Cardiac muscle cell (in vitro differentiated cells and primary cell): ENCODE results near the gene AGAP1. TPM values are rescaled to one million over a fixed set of nuclear protein-coding genes. Genes with fewer than 3 reads are reported as not detected.

Experiments
- DNase-seq, 2 donors: peaks; one replicate each; pipeline versions ENCODE4 v3.0.0 to v3.0.0-alpha.2; 2010 to 2017; ENCODE audit warnings: low read depth in 1 of 2, low spot score in 1 of 2
- H3K27ac ChIP-seq: fragments of 200-600 bp; sonication (generic); 2 replicates; pipeline ENCODE4 v1.5.1; 2016
- H3K27me3 ChIP-seq: fragments of 200-600 bp; sonication (generic); 2 replicates; pipeline ENCODE4 v1.6.0; 2016; ENCODE audit warnings: control low read depth
- H3K36me3 ChIP-seq: fragments of 200-600 bp; sonication (generic); 2 replicates; pipeline ENCODE4 v1.5.1; 2016; ENCODE audit warnings: control low read depth
- H3K4me1 ChIP-seq: fragments of 200-600 bp; sonication (generic); 2 replicates; pipeline ENCODE4 v1.8.1; 2017; ENCODE audit warnings: low read depth, mild to moderate bottlenecking, mixed run types
- H3K4me3 ChIP-seq: fragments of 200-600 bp; sonication (generic); 2 replicates; pipeline ENCODE4 v1.5.1; 2016; ENCODE audit warnings: mild to moderate bottlenecking
- H3K9me3 ChIP-seq: fragments of 200-600 bp; sonication (generic); 2 replicates; pipeline ENCODE4 v1.5.1; 2017; ENCODE audit warnings: low read depth, mild to moderate bottlenecking, control low read depth
- CTCF ChIP-seq: IDR thresholded peaks from 2 replicates; pipeline ENCODE4 v1.5.1; 2012; ENCODE audit warnings: low read depth, mild to moderate bottlenecking, low read length
- polyA plus RNA-seq: library from polyadenylated mRNA; unstranded; fragments of >200 nt; fragmentation: Nextera tagmentation; extraction: Ambion mirVana; gene quantifications from 2 replicates; pipeline ENCODE4 v1.2.1, GENCODE V29; 2016
- total RNA-seq: library from RNA; depleted of rRNA; stranded (reverse); fragments of >200 nt; gene quantifications from 2 replicates; pipeline ENCODE4 v1.2.3, GENCODE V29; 2016

Gene AGAP1
- total and polyA plus RNA-seq, 2 experiments from 2014 or later = 8.6 to 38.2 TPM

DNA sequence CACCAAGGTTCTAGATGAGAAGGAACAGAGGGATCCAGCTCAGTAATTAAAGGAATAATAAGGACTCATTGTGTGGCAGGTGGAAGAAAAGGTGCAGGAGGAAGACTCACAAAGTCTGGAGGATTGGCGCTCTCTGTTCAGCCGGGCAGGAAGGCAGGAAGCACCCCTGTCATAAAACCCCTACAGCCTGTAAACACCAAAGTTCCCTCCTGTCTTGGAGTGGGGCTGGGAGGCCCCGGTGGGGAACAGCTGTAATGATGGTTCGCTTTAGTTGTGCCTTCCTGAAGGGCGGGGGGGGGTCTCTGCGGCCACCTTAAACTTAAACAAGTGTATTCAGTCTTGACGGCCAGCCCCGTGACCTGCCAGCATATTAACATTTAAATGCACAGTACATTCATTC lies 590.1 kb downstream of the AGAP1 start:
- no peak for DNase-seq
- Histone ChIP-seq H3K4me3 (no peak overlapping the region), H3K36me3 (no peaks in the 10 kb centered on the region), H3K4me1 (peaks cover 17% of the 10 kb centered on the region), H3K27me3 (no peaks in the 10 kb centered on the region), H3K27ac (no peak overlapping the region), H3K9me3 (no peaks in the 10 kb centered on the region)
- no peak for TF ChIP-seq CTCF

DNA sequence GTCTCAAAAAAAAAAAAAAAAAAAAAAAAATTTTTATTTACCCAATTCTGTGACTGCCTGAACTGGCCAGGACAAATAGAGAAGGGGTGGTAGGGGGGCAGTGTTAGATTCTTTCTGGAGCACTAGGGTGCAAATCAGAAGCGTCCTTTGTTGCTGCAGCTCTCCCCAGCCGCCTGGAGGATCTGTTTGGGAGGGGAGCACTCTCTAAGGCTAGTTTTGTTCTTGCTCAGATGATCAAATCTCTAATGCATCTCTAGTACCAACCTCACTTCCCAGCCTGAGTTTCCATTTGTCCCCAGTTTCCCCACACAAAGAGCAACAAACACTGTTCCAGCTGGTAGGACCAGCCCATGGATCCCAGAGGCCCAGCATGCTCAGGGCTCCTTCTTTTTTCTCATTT lies 591.4 kb downstream of the AGAP1 start:
- Histone ChIP-seq H3K27me3 (no peaks in the 10 kb centered on the region), H3K36me3 (no peaks in the 10 kb centered on the region), H3K4me3 (no peak overlapping the region), H3K9me3 (no peaks in the 10 kb centered on the region), H3K4me1 (peaks cover 17% of the 10 kb centered on the region), H3K27ac (no peak overlapping the region)
- no peak for DNase-seq
- TF ChIP-seq CTCF = no peak

- H3K36me3 ChIP-seq = no peaks in the 10 kb centered on the region
- H3K27ac ChIP-seq = no peak overlapping the region
- no peaks in the 10 kb centered on the region for H3K9me3 ChIP-seq
- no peak overlapping the region for H3K4me3 ChIP-seq
- no peak for TF ChIP-seq CTCF
- DNase-seq = peak in 1 of 2 donors; percentile 14
- H3K27me3 ChIP-seq = no peaks in the 10 kb centered on the region
- peaks cover 17% of the 10 kb centered on the region for H3K4me1 ChIP-seq
These were observed 591.8 kb downstream of the AGAP1 start for GRCh38 chr2:236085647-236086046.

- no peaks in the 10 kb centered on the region for H3K9me3 ChIP-seq
- H3K4me1 ChIP-seq = peaks cover 17% of the 10 kb centered on the region
- H3K4me3 ChIP-seq = no peak overlapping the region
- peak in 1 of 2 donors; percentile 22 for DNase-seq
- no peaks in the 10 kb centered on the region for H3K36me3 ChIP-seq
- no peak for TF ChIP-seq CTCF
- no peaks in the 10 kb centered on the region for H3K27me3 ChIP-seq
- H3K27ac ChIP-seq = no peak overlapping the region
These were observed 592.6 kb downstream of the AGAP1 start for GRCh38 chr2:236086403-236086970.

DNA sequence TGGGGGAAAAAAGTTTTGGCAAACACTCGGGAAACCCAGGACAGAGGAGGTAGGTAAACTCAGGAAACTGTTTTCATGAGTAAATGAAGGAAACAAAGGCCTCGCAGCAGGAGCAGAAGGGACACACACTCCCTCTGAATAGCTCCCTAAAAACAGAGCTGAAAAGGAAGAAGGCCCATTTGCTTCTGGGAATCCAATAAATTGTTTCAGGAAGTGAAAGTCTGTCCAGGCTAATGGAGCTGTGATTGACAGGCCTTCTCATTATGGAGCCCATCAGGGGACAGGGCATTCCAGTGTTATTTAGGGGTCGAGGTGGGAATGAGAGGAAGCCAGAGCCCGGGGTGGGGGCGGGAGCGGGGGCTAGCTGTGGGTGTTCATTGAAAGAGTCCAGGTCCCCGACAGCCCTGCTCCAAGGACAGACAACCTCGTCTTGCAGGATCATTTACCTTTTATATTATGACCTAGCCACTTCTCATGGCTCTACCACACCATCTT lies 593.2 kb downstream of the AGAP1 start:
- Histone ChIP-seq H3K27ac (no peak overlapping the region), H3K27me3 (no peaks in the 10 kb centered on the region), H3K9me3 (no peaks in the 10 kb centered on the region), H3K4me1 (peaks cover 17% of the 10 kb centered on the region), H3K36me3 (no peaks in the 10 kb centered on the region), H3K4me3 (no peak overlapping the region)
- DNase-seq = no peak
- TF ChIP-seq CTCF = no peak
